Mesendoderm (in vitro differentiated cells): ENCODE results near the gene C10orf67.

Experiments used
- DNase-seq: peaks from one replicate; pipeline ENCODE4 v3.0.0; 2013
- H2AK5ac ChIP-seq: 2 replicates; pipeline ENCODE4 v1.6.1; 2013; ENCODE audit warnings: low read length, inconsistent platforms
- H2BK120ac ChIP-seq: 2 replicates; pipeline ENCODE4 v1.6.1; 2013; ENCODE audit warnings: low read depth, mild to moderate bottlenecking, low read length, moderate library complexity, mixed read lengths
- H2BK15ac ChIP-seq: replicated peaks from 2 replicates; pipeline ENCODE4 v1.6.1; 2013; ENCODE audit warnings: low read depth, mild to moderate bottlenecking, moderate library complexity
- H2BK5ac ChIP-seq: 2 replicates; pipeline ENCODE4 v1.6.1; 2013; ENCODE audit warnings: low read length, inconsistent platforms
- H3K18ac ChIP-seq: 2 replicates; pipeline ENCODE4 v1.6.1; 2013; ENCODE audit warnings: mild to moderate bottlenecking, low read length, mixed read lengths
- H3K23ac ChIP-seq: one replicate; pipeline ENCODE4 v1.6.1; 2013; ENCODE audit warnings: low read length
- H3K27ac ChIP-seq: 2 replicates; pipeline ENCODE4 v1.5.1; 2013; ENCODE audit warnings: low read depth, mild to moderate bottlenecking, inconsistent platforms, low read length, moderate library complexity
- H3K27me3 ChIP-seq: 2 replicates; pipeline ENCODE4 v1.6.1; 2013; ENCODE audit warnings: low read length, control low read depth, mild to moderate bottlenecking, inconsistent platforms; ENCODE audit not compliant: insufficient read depth, poor library complexity
- H3K36me3 ChIP-seq: 2 replicates; pipeline ENCODE4 v1.6.1; 2013; ENCODE audit warnings: low read length, inconsistent platforms; ENCODE audit not compliant: control insufficient read depth, insufficient read depth
- H3K4ac ChIP-seq: one replicate; pipeline ENCODE4 v1.6.1; 2013; ENCODE audit warnings: low read depth, mild to moderate bottlenecking, low read length, moderate library complexity
- H3K4me1 ChIP-seq: 2 replicates; pipeline ENCODE4 v1.6.1; 2013; ENCODE audit warnings: low read depth, low read length, inconsistent platforms; ENCODE audit not compliant: control insufficient read depth
- H3K4me2 ChIP-seq: 2 replicates; pipeline ENCODE4 v1.6.1; 2013; ENCODE audit warnings: low read length
- H3K4me3 ChIP-seq: 2 replicates; pipeline ENCODE4 v1.5.1; 2013; ENCODE audit warnings: mild to moderate bottlenecking, low read length
- H3K56ac ChIP-seq: one replicate; pipeline ENCODE4 v1.6.1; 2013; ENCODE audit warnings: low read length
- H3K79me1 ChIP-seq: 2 replicates; pipeline ENCODE4 v1.6.1; 2013; ENCODE audit warnings: low read length, inconsistent platforms
- H3K79me2 ChIP-seq: 2 replicates; pipeline ENCODE4 v1.6.1; 2013; ENCODE audit warnings: mild to moderate bottlenecking, low read length; ENCODE audit not compliant: control insufficient read depth, insufficient read depth
- H3K9ac ChIP-seq: 2 replicates; pipeline ENCODE4 v1.6.1; 2013; ENCODE audit warnings: low read length, inconsistent platforms
- H4K5ac ChIP-seq: one replicate; pipeline ENCODE4 v1.6.1; 2013; ENCODE audit warnings: low read length
- H4K8ac ChIP-seq: one replicate; pipeline ENCODE4 v1.6.1; 2013; ENCODE audit warnings: low read depth, mild to moderate bottlenecking, control low read depth, low read length, moderate library complexity
- WGBS: extraction: QIAGEN DNeasy Blood & Tissue Kit; methylation state at CpG from one replicate; pipeline ENCODE4 v1.1.7; 2013; ENCODE audit warnings: low lambda C conversion rate, missing lambda C conversion rate; ENCODE audit not compliant: insufficient coverage; ENCODE audit errors: extremely low coverage; 5-methylcytosine and 5-hydroxymethylcytosine counted together

C10orf67 gene

GRCh38 chr10:23384364-23384763, 39.8 kb upstream of the C10orf67 start:
- Histone ChIP-seq H3K56ac (no peak overlapping the region), H2BK120ac (no peak overlapping the region), H4K8ac (no peak overlapping the region), H3K27ac (no peak overlapping the region), H3K79me2 (no peaks in the 10 kb centered on the region), H3K36me3 (no peaks in the 10 kb centered on the region), H2AK5ac (no peak overlapping the region), H3K23ac (no peak overlapping the region), H3K4ac (no peak overlapping the region), H4K5ac (no peak overlapping the region), H3K4me1 (no peaks in the 10 kb centered on the region), H2BK15ac (no peak overlapping the region), H3K9ac (no peak overlapping the region), H3K79me1 (no peaks in the 10 kb centered on the region), H3K27me3 (no peaks in the 10 kb centered on the region), H2BK5ac (no peak overlapping the region), H3K4me2 (no peak overlapping the region), H3K4me3 (no peak overlapping the region), H3K18ac (no peak overlapping the region)
- no peak for DNase-seq
- no CpG with 5 or more reads among the region's 1 CpG for WGBS

GRCh38 chr10:23383637-23384036, 39.0 kb upstream of the C10orf67 start:
- Histone ChIP-seq H3K27me3 (no peaks in the 10 kb centered on the region), H3K56ac (no peak overlapping the region), H3K4me2 (no peak overlapping the region), H4K8ac (no peak overlapping the region), H2BK5ac (no peak overlapping the region), H3K27ac (no peak overlapping the region), H2BK15ac (no peak overlapping the region), H3K79me2 (no peaks in the 10 kb centered on the region), H3K23ac (no peak overlapping the region), H3K4me3 (no peak overlapping the region), H2AK5ac (no peak overlapping the region), H3K18ac (no peak overlapping the region), H3K9ac (no peak overlapping the region), H3K4ac (no peak overlapping the region), H3K79me1 (no peaks in the 10 kb centered on the region), H3K4me1 (no peaks in the 10 kb centered on the region), H4K5ac (no peak overlapping the region), H3K36me3 (no peaks in the 10 kb centered on the region), H2BK120ac (no peak overlapping the region)
- WGBS: no CpG with 5 or more reads among the region's 2 CpGs
- DNase-seq: no peak

- Histone ChIP-seq H4K8ac (no peak overlapping the region), H2AK5ac (no peak overlapping the region), H3K9ac (no peak overlapping the region), H3K4me2 (no peak overlapping the region), H3K4me3 (no peak overlapping the region), H3K79me2 (no peaks in the 10 kb centered on the region), H3K56ac (no peak overlapping the region), H3K79me1 (no peaks in the 10 kb centered on the region), H3K36me3 (no peaks in the 10 kb centered on the region), H3K4ac (no peak overlapping the region), H2BK5ac (no peak overlapping the region), H3K18ac (no peak overlapping the region), H3K23ac (no peak overlapping the region), H3K4me1 (no peaks in the 10 kb centered on the region), H2BK15ac (no peak overlapping the region), H3K27me3 (no peaks in the 10 kb centered on the region), H3K27ac (no peak overlapping the region), H2BK120ac (no peak overlapping the region), H4K5ac (no peak overlapping the region)
- WGBS: no CpG with 5 or more reads among the region's 3 CpGs
- DNase-seq: peak; percentile 14
Observed at GRCh38 chr10:23381298-23382040, 36.9 kb upstream of the C10orf67 start.

- Histone ChIP-seq H3K9ac (no peak overlapping the region), H3K18ac (no peak overlapping the region), H3K4me1 (no peaks in the 10 kb centered on the region), H2BK120ac (no peak overlapping the region), H3K56ac (no peak overlapping the region), H3K36me3 (no peaks in the 10 kb centered on the region), H3K27ac (no peak overlapping the region), H3K79me2 (no peaks in the 10 kb centered on the region), H3K4me2 (no peak overlapping the region), H3K4ac (no peak overlapping the region), H3K79me1 (no peaks in the 10 kb centered on the region), H4K8ac (no peak overlapping the region), H4K5ac (no peak overlapping the region), H3K4me3 (no peak overlapping the region), H3K23ac (no peak overlapping the region), H2BK15ac (no peak overlapping the region), H3K27me3 (no peaks in the 10 kb centered on the region), H2BK5ac (no peak overlapping the region), H2AK5ac (no peak overlapping the region)
- DNase-seq: no peak
- no CpG with 5 or more reads among the region's 3 CpGs for WGBS
Observed at GRCh38 chr10:23379686-23380085, 35.1 kb upstream of the C10orf67 start.

- no CpG with 5 or more reads among the region's 3 CpGs for WGBS
Observed at GRCh38 chr10:23376229-23376655, 31.6 kb upstream of the C10orf67 start.

GRCh38 chr10:23375366-23375765, 30.8 kb upstream of the C10orf67 start:
- H3K79me2 ChIP-seq: no peaks in the 10 kb centered on the region
- no peak overlapping the region for H4K8ac ChIP-seq
- peak; percentile 23 for DNase-seq
- H2AK5ac ChIP-seq: no peak overlapping the region
- no peak overlapping the region for H3K4me2 ChIP-seq
- H3K9ac ChIP-seq: no peak overlapping the region
- H4K5ac ChIP-seq: no peak overlapping the region
- no peak overlapping the region for H3K4ac ChIP-seq
- H2BK5ac ChIP-seq: no peak overlapping the region
- H3K79me1 ChIP-seq: no peaks in the 10 kb centered on the region
- no peak overlapping the region for H3K56ac ChIP-seq
- H3K18ac ChIP-seq: no peak overlapping the region
- no CpG with 5 or more reads among the region's 4 CpGs for WGBS
- H3K27ac ChIP-seq: no peak overlapping the region
- no peak overlapping the region for H2BK120ac ChIP-seq
- H3K4me3 ChIP-seq: no peak overlapping the region
- H3K4me1 ChIP-seq: no peaks in the 10 kb centered on the region
- H2BK15ac ChIP-seq: no peak overlapping the region
- no peaks in the 10 kb centered on the region for H3K27me3 ChIP-seq
- H3K23ac ChIP-seq: no peak overlapping the region
- H3K36me3 ChIP-seq: no peaks in the 10 kb centered on the region

More at GRCh38 chr10:23376229-23376655, 31.6 kb upstream of the C10orf67 start:
- Histone ChIP-seq H2BK120ac (no peak overlapping the region), H2BK5ac (no peak overlapping the region), H3K9ac (no peak overlapping the region), H3K79me2 (no peaks in the 10 kb centered on the region), H3K18ac (no peak overlapping the region), H3K4me3 (no peak overlapping the region), H3K4me2 (no peak overlapping the region), H3K23ac (no peak overlapping the region), H4K5ac (no peak overlapping the region), H3K56ac (no peak overlapping the region), H3K36me3 (no peaks in the 10 kb centered on the region), H3K4me1 (no peaks in the 10 kb centered on the region), H3K27me3 (no peaks in the 10 kb centered on the region), H4K8ac (no peak overlapping the region), H2BK15ac (no peak overlapping the region), H2AK5ac (no peak overlapping the region), H3K4ac (no peak overlapping the region), H3K79me1 (no peaks in the 10 kb centered on the region), H3K27ac (no peak overlapping the region)
- DNase-seq: no peak
